B cell (primary cell): ENCODE data around the gene CCDC57.

Experiments used
- CTCF ChIP-seq: fragments of 200-600 bp; IDR thresholded peaks from one replicate; pipeline ENCODE4 v1.8.0; 2022; ENCODE audit warnings: antibody characterized with exemption, mild to moderate bottlenecking
- EZH2 ChIP-seq: IDR thresholded peaks from 2 replicates; pipeline ENCODE4 v1.6.1; 2012; ENCODE audit warnings: borderline replicate concordance, low read depth, mild to moderate bottlenecking, moderate library complexity, low read length; ENCODE audit not compliant: insufficient read depth, poor library complexity, severe bottlenecking

- TF ChIP-seq CTCF (no peak), EZH2 (no peak)
Measured at GRCh38 chr17:82225368-82226029, 12.9 kb upstream of the CCDC57 start.
